Measurements from ENCODE around the gene TMEM219.

TMEM219 gene, protein sequence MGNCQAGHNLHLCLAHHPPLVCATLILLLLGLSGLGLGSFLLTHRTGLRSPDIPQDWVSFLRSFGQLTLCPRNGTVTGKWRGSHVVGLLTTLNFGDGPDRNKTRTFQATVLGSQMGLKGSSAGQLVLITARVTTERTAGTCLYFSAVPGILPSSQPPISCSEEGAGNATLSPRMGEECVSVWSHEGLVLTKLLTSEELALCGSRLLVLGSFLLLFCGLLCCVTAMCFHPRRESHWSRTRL

GRCh38 chr16:29961479-29962343, at the start of gene TMEM219:
Gene TMEM219 (plus strand): TSS chr16:29962079. CDS start chr16:29963144, 1,065 bp downstream.
- peak within 1 kb of the TSS; percentile 100 for H3K4me2 ChIP-seq (ENCODE audit: low read depth, low read length, poor library complexity, severe bottlenecking)
- no peaks in the 10 kb centered on the region for H3K36me3 ChIP-seq (ENCODE audit: insufficient read depth, low read length)
- H3K9me3 ChIP-seq (ENCODE audit: insufficient read depth, low read depth, low read length) = no peaks in the 10 kb centered on the region
- peak within 1 kb of the TSS; percentile 88 for H3K9ac ChIP-seq (ENCODE audit: low read depth, low read length, poor library complexity, severe bottlenecking)
- no peaks in the 10 kb centered on the region for H3F3A ChIP-seq (ENCODE audit: low read depth)
- no peaks in the 10 kb centered on the region for H3K9me2 ChIP-seq (replicated peaks; ENCODE audit: low read depth, low read length)
- H4K20me1 ChIP-seq (ENCODE audit: insufficient read depth, low read length, poor library complexity, severe bottlenecking) = no peaks in the 10 kb centered on the region
- peaks cover 6% of the 10 kb centered on the region for H3K79me2 ChIP-seq (ENCODE audit: insufficient read depth, low read length)
- no peaks in the 10 kb centered on the region for H3K27me3 ChIP-seq (ENCODE audit: insufficient read depth, low read length, poor library complexity, severe bottlenecking)
- H2AFZ ChIP-seq (ENCODE audit: low read length) = peak within 1 kb of the TSS; percentile 93
- peaks cover 19% of the 10 kb centered on the region for H3K4me1 ChIP-seq (ENCODE audit: insufficient read depth, low read length, poor library complexity, severe bottlenecking)
- no peak for TF ChIP-seq EZH2phosphoT487 (IDR thresholded peaks at IDR 0.05; ENCODE audit: borderline replicate concordance)
- TF ChIP-seq, protein P1, sequence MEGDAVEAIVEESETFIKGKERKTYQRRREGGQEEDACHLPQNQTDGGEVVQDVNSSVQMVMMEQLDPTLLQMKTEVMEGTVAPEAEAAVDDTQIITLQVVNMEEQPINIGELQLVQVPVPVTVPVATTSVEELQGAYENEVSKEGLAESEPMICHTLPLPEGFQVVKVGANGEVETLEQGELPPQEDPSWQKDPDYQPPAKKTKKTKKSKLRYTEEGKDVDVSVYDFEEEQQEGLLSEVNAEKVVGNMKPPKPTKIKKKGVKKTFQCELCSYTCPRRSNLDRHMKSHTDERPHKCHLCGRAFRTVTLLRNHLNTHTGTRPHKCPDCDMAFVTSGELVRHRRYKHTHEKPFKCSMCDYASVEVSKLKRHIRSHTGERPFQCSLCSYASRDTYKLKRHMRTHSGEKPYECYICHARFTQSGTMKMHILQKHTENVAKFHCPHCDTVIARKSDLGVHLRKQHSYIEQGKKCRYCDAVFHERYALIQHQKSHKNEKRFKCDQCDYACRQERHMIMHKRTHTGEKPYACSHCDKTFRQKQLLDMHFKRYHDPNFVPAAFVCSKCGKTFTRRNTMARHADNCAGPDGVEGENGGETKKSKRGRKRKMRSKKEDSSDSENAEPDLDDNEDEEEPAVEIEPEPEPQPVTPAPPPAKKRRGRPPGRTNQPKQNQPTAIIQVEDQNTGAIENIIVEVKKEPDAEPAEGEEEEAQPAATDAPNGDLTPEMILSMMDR (conservative IDR thresholded peaks at IDR 0.05; ENCODE audit: low read length) = peak; percentile 35; the same call in 1 of the 2 replicates
- peak within 1 kb of the TSS; percentile 85 for H3K4me3 ChIP-seq (ENCODE audit: low read length, poor library complexity, severe bottlenecking)

DNA sequence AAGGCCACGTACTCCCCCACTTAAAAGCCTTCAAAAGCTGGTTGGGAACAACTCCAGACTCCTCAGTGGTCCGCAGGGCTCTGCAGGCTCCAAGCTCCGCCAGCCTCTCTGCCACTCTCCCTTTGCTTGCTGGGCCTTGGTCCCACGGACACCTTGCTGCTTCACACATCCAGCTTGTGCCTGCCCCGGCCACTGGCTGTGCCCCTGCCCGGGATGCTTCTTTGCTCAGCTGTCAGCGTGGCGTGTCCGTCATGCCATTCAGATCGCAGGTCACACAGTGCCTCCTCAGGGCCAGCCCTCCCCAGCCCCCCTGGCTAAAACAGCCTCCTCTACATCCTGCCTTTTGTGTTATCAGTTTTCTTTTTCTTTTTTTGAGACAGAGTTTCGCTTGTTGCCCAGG, 49.8 kb upstream of the TMEM219 start:
- no peaks in the 10 kb centered on the region for H3K9me2 ChIP-seq (replicated peaks; ENCODE audit: low read depth, low read length)
- no peaks in the 10 kb centered on the region for H3F3A ChIP-seq (ENCODE audit: low read depth)
- no peaks in the 10 kb centered on the region for H3K9me3 ChIP-seq (ENCODE audit: insufficient read depth, low read depth, low read length)
- TF ChIP-seq EZH2phosphoT487 (IDR thresholded peaks at IDR 0.05; ENCODE audit: borderline replicate concordance) = no peak
- TF ChIP-seq, protein P1 (conservative IDR thresholded peaks at IDR 0.05; ENCODE audit: low read length) = no peak
- H3K27me3 ChIP-seq (ENCODE audit: insufficient read depth, low read length, poor library complexity, severe bottlenecking) = no peaks in the 10 kb centered on the region
- H4K20me1 ChIP-seq (ENCODE audit: insufficient read depth, low read length, poor library complexity, severe bottlenecking) = no peaks in the 10 kb centered on the region
- no peaks in the 10 kb centered on the region for H3K4me1 ChIP-seq (ENCODE audit: insufficient read depth, low read length, poor library complexity, severe bottlenecking)
- no peaks in the 10 kb centered on the region for H3K79me2 ChIP-seq (ENCODE audit: insufficient read depth, low read length)
- H2AFZ ChIP-seq (ENCODE audit: low read length) = no peak overlapping the region
- H3K36me3 ChIP-seq (ENCODE audit: insufficient read depth, low read length) = no peaks in the 10 kb centered on the region
- no peak overlapping the region for H3K4me2 ChIP-seq (ENCODE audit: low read depth, low read length, poor library complexity, severe bottlenecking)
- H3K9ac ChIP-seq (ENCODE audit: low read depth, low read length, poor library complexity, severe bottlenecking) = no peak overlapping the region
- no peak overlapping the region for H3K4me3 ChIP-seq (ENCODE audit: low read length, poor library complexity, severe bottlenecking)

DNA sequence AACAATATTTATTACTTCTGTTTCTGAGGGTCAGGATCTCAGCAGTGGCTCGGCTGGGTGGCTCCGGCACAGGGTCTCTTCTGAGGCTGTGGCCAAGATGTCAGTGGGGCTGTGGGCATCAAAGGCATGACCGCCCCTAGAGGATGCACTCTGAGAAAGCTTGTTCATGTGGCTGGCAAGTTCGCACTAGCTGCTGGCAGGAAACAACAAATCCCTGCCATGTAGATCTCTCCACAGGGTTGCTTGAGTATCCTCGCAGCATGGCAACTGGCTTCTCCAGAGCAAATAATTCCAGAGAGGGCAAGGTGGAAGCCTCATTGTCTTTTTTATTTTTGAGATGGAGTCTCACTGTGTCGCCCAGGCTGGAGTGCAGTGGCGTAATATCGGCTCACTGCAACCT, 48.4 kb upstream of the TMEM219 start:
- Histone ChIP-seq H3K4me1 (ENCODE audit: insufficient read depth, low read length, poor library complexity, severe bottlenecking) (no peaks in the 10 kb centered on the region), H3K27me3 (ENCODE audit: insufficient read depth, low read length, poor library complexity, severe bottlenecking) (no peaks in the 10 kb centered on the region), H3K9me3 (ENCODE audit: insufficient read depth, low read depth, low read length) (no peaks in the 10 kb centered on the region), H3F3A (ENCODE audit: low read depth) (no peaks in the 10 kb centered on the region), H4K20me1 (ENCODE audit: insufficient read depth, low read length, poor library complexity, severe bottlenecking) (no peaks in the 10 kb centered on the region), H3K79me2 (ENCODE audit: insufficient read depth, low read length) (no peaks in the 10 kb centered on the region), H3K4me3 (ENCODE audit: low read length, poor library complexity, severe bottlenecking) (no peak overlapping the region), H3K36me3 (ENCODE audit: insufficient read depth, low read length) (no peaks in the 10 kb centered on the region), H3K9me2 (replicated peaks; ENCODE audit: low read depth, low read length) (no peaks in the 10 kb centered on the region), H3K4me2 (ENCODE audit: low read depth, low read length, poor library complexity, severe bottlenecking) (no peak overlapping the region), H3K9ac (ENCODE audit: low read depth, low read length, poor library complexity, severe bottlenecking) (no peak overlapping the region), H2AFZ (ENCODE audit: low read length) (no peak overlapping the region)
- TF ChIP-seq EZH2phosphoT487 (IDR thresholded peaks at IDR 0.05; ENCODE audit: borderline replicate concordance) = no peak
- TF ChIP-seq, protein P1 (conservative IDR thresholded peaks at IDR 0.05; ENCODE audit: low read length) = no peak

All from Loucy (cell line).